Natural killer cell treated with Interleukin-12 subunit alpha and Interleukin-12 subunit beta and Interleukin-15 and Interleukin-18, amount 100 ng/mL, for 72 hours (primary cell): ENCODE results near the gene ARMC9. TPM values are rescaled to one million over a fixed set of nuclear protein-coding genes. Genes with fewer than 3 reads are reported as not detected.

Source experiments
- ATAC-seq, 2 donors: fragments of 150-1000 bp; cut with Tn5 transposase in 1 of 2; sonication (Bioruptor Pico), chemical (Tn5 transposase) in 1 of 2; 2 replicates each; pipeline ENCODE4 v1.10.0; 2021
- DNase-seq: peaks from one replicate; pipeline ENCODE4 v3.0.0; 2022; ENCODE audit warnings: low spot score
- H3K27ac Mint-ChIP-seq, 2 donors: 1 replicate in 1 of 2; 2 replicates in 1 of 2; pipeline ENCODE4 v1.8.0; 2022; ENCODE audit warnings: mixed read lengths in 2 of 2, mild to moderate bottlenecking in 1 of 2, moderate library complexity in 1 of 2
- H3K27me3 Mint-ChIP-seq, 2 donors: 1 replicate in 1 of 2; 2 replicates in 1 of 2; pipeline ENCODE4 v1.8.0; 2022; ENCODE audit warnings: mixed read lengths in 2 of 2
- H3K36me3 Mint-ChIP-seq: one replicate; pipeline ENCODE4 v1.8.0; 2022; ENCODE audit warnings: mixed read lengths
- H3K4me1 Mint-ChIP-seq, 2 donors: 1 replicate in 1 of 2; 2 replicates in 1 of 2; pipeline ENCODE4 v1.8.0; 2022; ENCODE audit warnings: low read depth in 2 of 2, mixed read lengths in 2 of 2, mild to moderate bottlenecking in 1 of 2
- H3K4me3 Mint-ChIP-seq: one replicate; pipeline ENCODE4 v1.8.0; 2022; ENCODE audit warnings: mixed read lengths
- H3K9me3 Mint-ChIP-seq: 2 replicates; pipeline ENCODE4 v1.8.0; 2022; ENCODE audit warnings: mixed read lengths
- total RNA-seq, 2 donors: library from RNA; stranded (reverse); gene quantifications; one replicate each; pipeline ENCODE4 v1.2.3, GENCODE V29; 2022

ARMC9 gene
- total RNA-seq, 2 donors from 2014 or later = 2.5 to 4.8 TPM

DNA sequence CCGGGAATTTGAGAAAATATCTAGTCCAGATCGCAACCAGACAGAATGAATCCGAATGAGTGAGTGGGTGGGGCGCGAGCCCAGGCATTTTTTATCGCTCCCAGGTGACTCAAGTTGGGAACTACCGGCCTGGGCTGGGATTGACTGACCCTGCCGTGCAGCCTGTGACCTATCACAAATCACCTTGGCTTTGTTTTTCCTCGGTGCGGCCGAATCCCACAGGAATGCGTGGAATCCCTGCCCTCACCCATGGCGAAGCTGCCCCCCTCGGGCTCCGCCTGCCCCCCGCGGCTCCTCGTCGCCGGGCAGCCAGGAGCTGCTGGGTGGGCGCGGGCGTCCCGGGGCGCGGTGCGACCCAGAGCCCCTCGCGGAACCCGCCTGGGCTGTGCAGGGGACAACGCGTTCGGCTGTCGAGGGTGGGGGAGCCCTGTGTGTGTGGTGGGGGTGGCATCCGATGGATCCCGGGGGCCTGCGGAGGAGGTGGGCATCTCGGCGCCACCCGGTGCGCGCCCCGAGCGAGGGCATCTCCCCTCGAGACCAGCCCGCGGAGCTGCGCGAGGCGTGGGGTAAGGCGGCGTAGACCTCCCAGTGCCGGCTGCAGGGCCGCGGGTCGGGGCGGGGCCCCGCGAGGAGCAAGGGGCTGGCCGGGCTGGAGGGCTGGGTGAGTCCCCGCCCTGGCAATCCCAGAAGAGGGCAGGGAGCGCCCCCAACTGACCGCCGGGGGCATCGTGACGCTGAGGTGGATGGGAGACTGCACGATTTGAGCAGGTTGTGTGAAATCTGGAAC, 213.6 kb downstream of the ARMC9 start:
- DNase-seq (peak; percentile 90), ATAC-seq (peak; percentile 100)
- H3K9me3 Mint-ChIP-seq = no peaks in the 10 kb centered on the region
- no peaks in the 10 kb centered on the region for H3K27me3 Mint-ChIP-seq
- peaks cover 4 to 5% of the 10 kb centered on the region in 2 donors for H3K4me1 Mint-ChIP-seq
- H3K27ac Mint-ChIP-seq = no peak overlapping the region
- H3K36me3 Mint-ChIP-seq = peaks cover 4% of the 10 kb centered on the region
- H3K4me3 Mint-ChIP-seq = peak overlapping the region; percentile 71

DNA sequence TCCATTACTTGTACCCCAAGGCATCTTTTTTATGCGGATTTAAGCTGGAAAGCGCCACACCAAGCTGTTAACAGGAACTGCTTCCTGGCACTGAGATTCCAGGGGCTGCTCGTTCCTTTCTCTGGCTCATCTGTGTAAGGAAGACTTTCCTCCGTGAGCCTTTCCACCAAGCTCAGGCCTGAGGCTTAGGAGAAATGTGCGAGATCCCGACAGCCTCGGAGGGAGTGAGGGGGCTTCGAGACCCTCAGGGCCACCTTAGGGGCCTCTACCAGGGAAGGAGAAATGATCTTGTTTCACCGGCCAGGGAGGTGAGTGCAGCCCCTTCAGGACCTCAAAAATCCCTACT, 214.2 kb downstream of the ARMC9 start:
- ATAC-seq (no peak), DNase-seq (no peak)
- Mint-ChIP-seq H3K4me3 (peak overlapping the region; percentile 45), H3K9me3 (no peaks in the 10 kb centered on the region), H3K4me1 (peaks cover 4 to 5% of the 10 kb centered on the region in 2 donors), H3K36me3 (peaks cover 4% of the 10 kb centered on the region), H3K27me3 (no peaks in the 10 kb centered on the region), H3K27ac (no peak overlapping the region)

GRCh38 chr2:231413456-231413855, 215.0 kb downstream of the ARMC9 start:
- Mint-ChIP-seq H3K4me3 (no peak overlapping the region), H3K36me3 (peaks cover 4% of the 10 kb centered on the region), H3K27me3 (no peaks in the 10 kb centered on the region), H3K4me1 (peaks cover 4 to 5% of the 10 kb centered on the region in 2 donors), H3K27ac (no peak overlapping the region), H3K9me3 (no peaks in the 10 kb centered on the region)
- DNase-seq (no peak), ATAC-seq (no peak)

DNA sequence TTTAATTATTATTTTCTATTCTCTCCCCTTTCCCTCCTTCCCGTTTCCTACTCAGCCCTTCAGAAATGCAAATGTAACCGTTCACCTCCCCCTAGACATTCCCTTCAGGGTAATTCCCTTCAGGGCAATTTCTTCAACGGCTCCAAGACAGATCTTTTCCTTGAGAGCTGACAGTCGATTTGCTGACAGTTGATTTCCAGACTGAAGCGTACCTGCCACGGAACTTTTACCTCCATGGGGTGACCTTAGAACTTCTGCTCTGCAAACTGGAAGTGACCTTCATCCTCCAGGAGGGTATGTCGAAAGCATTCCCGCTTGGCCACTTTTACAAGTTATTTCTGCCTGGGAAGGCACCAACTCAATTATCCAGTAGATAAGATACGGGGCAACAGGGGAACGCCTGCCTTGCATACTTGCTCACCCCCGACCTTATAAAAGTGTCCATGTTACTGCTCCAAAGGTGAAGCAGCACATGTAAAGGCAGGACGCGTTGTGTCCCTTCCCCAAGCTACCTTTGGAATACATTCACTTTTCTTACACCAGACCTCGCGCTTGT, 215.6 kb downstream of the ARMC9 start:
- Mint-ChIP-seq H3K9me3 (no peaks in the 10 kb centered on the region), H3K4me1 (peaks cover 4 to 5% of the 10 kb centered on the region in 2 donors), H3K36me3 (peaks cover 4% of the 10 kb centered on the region), H3K27ac (no peak overlapping the region), H3K4me3 (no peak overlapping the region), H3K27me3 (no peaks in the 10 kb centered on the region)
- no peak for DNase-seq
- ATAC-seq = no peak

GRCh38 chr2:231415029-231415428, 216.6 kb downstream of the ARMC9 start:
- no peak overlapping the region for H3K4me3 Mint-ChIP-seq
- no peak for DNase-seq
- no peak for ATAC-seq
- peaks cover 4 to 5% of the 10 kb centered on the region in 2 donors for H3K4me1 Mint-ChIP-seq
- no peak overlapping the region for H3K27ac Mint-ChIP-seq
- H3K27me3 Mint-ChIP-seq = no peaks in the 10 kb centered on the region
- H3K9me3 Mint-ChIP-seq = no peaks in the 10 kb centered on the region
- H3K36me3 Mint-ChIP-seq = peaks cover 4% of the 10 kb centered on the region

GRCh38 chr2:231418820-231419640, 220.6 kb downstream of the ARMC9 start:
- DNase-seq (no peak), ATAC-seq (no peak)
- no peak overlapping the region for H3K4me3 Mint-ChIP-seq
- H3K36me3 Mint-ChIP-seq = no peaks in the 10 kb centered on the region
- no peaks in the 10 kb centered on the region for H3K9me3 Mint-ChIP-seq
- peaks cover 0 to 17% of the 10 kb centered on the region in 2 donors for H3K4me1 Mint-ChIP-seq
- peak overlapping the region in 1 of 2 donors; percentile 31 for H3K27ac Mint-ChIP-seq
- no peaks in the 10 kb centered on the region for H3K27me3 Mint-ChIP-seq

DNA sequence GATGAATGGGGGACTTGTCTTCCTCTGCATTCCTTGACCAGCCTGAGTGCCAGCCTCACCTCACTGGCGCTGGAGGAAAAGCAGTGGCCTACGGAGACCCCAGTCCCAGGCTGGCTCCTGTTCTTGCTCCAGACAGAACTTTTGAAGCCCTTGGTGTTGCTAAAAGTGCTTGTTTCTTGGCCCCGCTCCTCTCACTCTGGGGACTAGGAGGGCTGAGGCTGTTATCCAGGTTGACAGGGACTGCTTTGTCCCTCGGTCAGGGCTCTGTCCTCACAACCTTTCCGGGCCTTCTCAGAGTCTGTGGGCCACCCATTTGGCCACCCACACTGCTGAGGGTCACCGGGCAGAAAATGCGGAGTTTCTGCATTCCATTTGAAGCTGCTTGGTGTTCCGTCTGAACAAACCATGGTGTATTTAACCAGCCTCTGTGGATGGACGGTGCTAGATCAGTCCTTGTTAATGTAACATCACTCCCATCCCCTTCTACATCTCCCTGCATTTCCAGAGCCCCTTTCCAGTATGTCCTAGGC, 222.7 kb downstream of the ARMC9 start:
- Mint-ChIP-seq H3K4me1 (peaks cover 14 to 28% of the 10 kb centered on the region in 2 donors), H3K27ac (no peak overlapping the region), H3K27me3 (no peaks in the 10 kb centered on the region), H3K36me3 (no peaks in the 10 kb centered on the region), H3K9me3 (no peaks in the 10 kb centered on the region), H3K4me3 (no peak overlapping the region)
- DNase-seq = no peak
- ATAC-seq = no peak

- H3K27me3 Mint-ChIP-seq = no peaks in the 10 kb centered on the region
Measured at GRCh38 chr2:231422056-231422455, 223.6 kb downstream of the ARMC9 start.

GRCh38 chr2:231423176-231423575, 224.7 kb downstream of the ARMC9 start:
- no peaks in the 10 kb centered on the region for H3K27me3 Mint-ChIP-seq

More at GRCh38 chr2:231422056-231422455, 223.6 kb downstream of the ARMC9 start:
- no peak overlapping the region for H3K4me3 Mint-ChIP-seq
- DNase-seq (no peak), ATAC-seq (no peak)
- peaks cover 23 to 37% of the 10 kb centered on the region in 2 donors for H3K4me1 Mint-ChIP-seq
- H3K36me3 Mint-ChIP-seq = no peaks in the 10 kb centered on the region
- peak overlapping the region; percentile 31 to 44 for H3K27ac Mint-ChIP-seq
- no peaks in the 10 kb centered on the region for H3K9me3 Mint-ChIP-seq

More at GRCh38 chr2:231423176-231423575, 224.7 kb downstream of the ARMC9 start:
- DNase-seq (no peak), ATAC-seq (no peak)
- Mint-ChIP-seq H3K9me3 (no peaks in the 10 kb centered on the region), H3K4me3 (no peak overlapping the region), H3K4me1 (peaks cover 25 to 40% of the 10 kb centered on the region in 2 donors), H3K36me3 (no peaks in the 10 kb centered on the region), H3K27ac (no peak overlapping the region)

Other genes starting within 250 kb of the ARMC9 start
- gene SPATA3, start 202.5 kb upstream of the ARMC9 start, total RNA-seq = under 1 TPM in 1 of 2 donors, not detected in 1; 0.50 TPM
- 1 to 10 TPM in 1 of 2 donors, under 1 TPM in 1; 0.36 to 2.2 TPM for gene C2orf72, start 161.1 kb upstream of the ARMC9 start, total RNA-seq
- gene PSMD1, start 141.8 kb upstream of the ARMC9 start, total RNA-seq = 100 to 1,000 TPM; 151 to 153 TPM
- not detected for gene HTR2B, start 73.6 kb upstream of the ARMC9 start, total RNA-seq
- gene B3GNT7, start 197.1 kb downstream of the ARMC9 start, total RNA-seq = 10 to 100 TPM; 12.6 to 20.1 TPM